Activated B cell treated with CpG ODN at 0.5 μM for 24 hours (primary cell): Measurements from ENCODE around the gene DNAI7. TPM values are rescaled to one million over a fixed set of nuclear protein-coding genes. Genes with fewer than 3 reads are reported as not detected.

ENCODE experiments used
- ATAC-seq: fragments of 200-7000 bp; cut with Tn5 transposase; one replicate; pipeline ENCODE4 v1.10.0; 2021; ENCODE audit warnings: low read depth, mild to moderate bottlenecking, moderate library complexity
- CTCF ChIA-PET: fragments of 350-600 bp; sonication (Branson Sonifier 250); formaldehyde crosslinking; loops from one replicate; lab custom pipeline; 2021; ENCODE audit warnings: antibody characterized with exemption; lab: Charles Lee
- POLR2A ChIA-PET: fragments of 350-600 bp; sonication (Branson Sonifier 250); formaldehyde crosslinking; loops from one replicate; lab custom pipeline; 2021; ENCODE audit warnings: antibody characterized with exemption; lab: Charles Lee
- DNase-seq: peaks from one replicate; pipeline ENCODE4 v3.0.0; 2022
- H3K27ac Mint-ChIP-seq: one replicate; pipeline ENCODE4 v1.8.0; 2020; ENCODE audit warnings: mixed read lengths
- H3K27me3 Mint-ChIP-seq: one replicate; pipeline ENCODE4 v1.8.0; 2021; ENCODE audit warnings: mixed read lengths
- H3K36me3 Mint-ChIP-seq: one replicate; pipeline ENCODE4 v1.8.0; 2021; ENCODE audit warnings: low read depth, mixed read lengths
- H3K4me1 Mint-ChIP-seq: one replicate; pipeline ENCODE4 v1.8.0; 2021; ENCODE audit warnings: mixed read lengths
- H3K4me3 Mint-ChIP-seq: one replicate; pipeline ENCODE4 v1.8.0; 2020; ENCODE audit warnings: mild to moderate bottlenecking, mixed read lengths
- H3K9me3 Mint-ChIP-seq: one replicate; pipeline ENCODE4 v1.8.0; 2020; ENCODE audit warnings: mixed read lengths
- CTCF ChIP-seq: fragments of 200-600 bp; IDR thresholded peaks from one replicate; pipeline ENCODE4 v1.8.0; 2022; ENCODE audit warnings: antibody characterized with exemption, mild to moderate bottlenecking
- intact Hi-C: fragments of 100-400 bp; cut with micrococcal nuclease; formaldehyde crosslinking; loops from one replicate; pipeline ENCODE4 v1.15.1; 2024
- total RNA-seq: library from RNA; stranded (reverse); gene quantifications from 2 replicates; pipeline ENCODE4 v1.2.3, GENCODE V29; 2022

The DNAI7 gene
- total RNA-seq, 1 donor from 2014 or later: 0.27 TPM

GRCh38 chr12:25207846-25208245 is 12.9 kb upstream of the DNAI7 start:
- H3K27me3 Mint-ChIP-seq: no peaks in the 10 kb centered on the region
- ChIA-PET CTCF (interaction anchor here (1.1 kb wide), 1 partner anchor 33 kb away, joined by 3 read pairs; no protein-coding TSS in a partner anchor), POLR2A (no interaction called here)
- TF ChIP-seq CTCF: no peak
- intact Hi-C loops: no loop called here
- no peaks in the 10 kb centered on the region for H3K4me1 Mint-ChIP-seq
- no peak overlapping the region for H3K27ac Mint-ChIP-seq
- ATAC-seq (no peak), DNase-seq (no peak)
- no peaks in the 10 kb centered on the region for H3K9me3 Mint-ChIP-seq
- H3K36me3 Mint-ChIP-seq: peaks cover 55% of the 10 kb centered on the region
- no peak overlapping the region for H3K4me3 Mint-ChIP-seq

- no peak for ATAC-seq
- intact Hi-C loops: no loop called here
- ChIA-PET POLR2A (no interaction called here), CTCF (interaction anchor here (1.1 kb wide), 1 partner anchor 34 kb away, joined by 3 read pairs; no protein-coding TSS in a partner anchor)
- no peak for DNase-seq
- Mint-ChIP-seq H3K4me3 (no peak overlapping the region), H3K4me1 (no peaks in the 10 kb centered on the region), H3K27me3 (no peaks in the 10 kb centered on the region), H3K36me3 (peaks cover 56% of the 10 kb centered on the region), H3K27ac (no peak overlapping the region), H3K9me3 (no peaks in the 10 kb centered on the region)
- TF ChIP-seq CTCF: no peak
These were observed 12.5 kb upstream of the DNAI7 start for GRCh38 chr12:25207411-25207810.

GRCh38 chr12:25202137-25202536 is 7.2 kb upstream of the DNAI7 start:
- ChIA-PET POLR2A (interaction anchor here (0.7 to 0.8 kb wide), 2 partner anchors 21 to 197 kb away, joined by 3 to 4 read pairs; no protein-coding TSS in a partner anchor), CTCF (no interaction called here)
- Mint-ChIP-seq H3K36me3 (peaks cover 47% of the 10 kb centered on the region), H3K27ac (no peak overlapping the region), H3K27me3 (no peaks in the 10 kb centered on the region), H3K4me1 (peaks cover 10% of the 10 kb centered on the region), H3K4me3 (no peak overlapping the region), H3K9me3 (no peaks in the 10 kb centered on the region)
- no peak for TF ChIP-seq CTCF
- ATAC-seq (no peak), DNase-seq (no peak)
- intact Hi-C loops: no loop called here

GRCh38 chr12:25200703-25201102 is 5.7 kb upstream of the DNAI7 start:
- peaks cover 36% of the 10 kb centered on the region for H3K36me3 Mint-ChIP-seq
- no peak for ATAC-seq
- TF ChIP-seq CTCF: no peak
- H3K27ac Mint-ChIP-seq: no peak overlapping the region
- H3K4me3 Mint-ChIP-seq: no peak overlapping the region
- DNase-seq: no peak
- CTCF ChIA-PET: no interaction called here
- no peaks in the 10 kb centered on the region for H3K9me3 Mint-ChIP-seq
- intact Hi-C loops: no loop called here
- H3K27me3 Mint-ChIP-seq: no peaks in the 10 kb centered on the region
- H3K4me1 Mint-ChIP-seq: peaks cover 20% of the 10 kb centered on the region
- POLR2A ChIA-PET: no interaction called here

GRCh38 chr12:25197608-25198007 is 2.6 kb upstream of the DNAI7 start:
- H3K4me1 Mint-ChIP-seq: peaks cover 34% of the 10 kb centered on the region
- no peak for DNase-seq
- H3K27ac Mint-ChIP-seq: no peak overlapping the region
- no peaks in the 10 kb centered on the region for H3K9me3 Mint-ChIP-seq
- CTCF ChIA-PET: interaction anchor here (0.7 to 1.3 kb wide), 2 partner anchors 43 to 190 kb away, joined by 3 to 4 read pairs; no protein-coding TSS in a partner anchor
- POLR2A ChIA-PET: interaction anchor here (0.6 kb wide), 1 partner anchor 245 kb away, joined by 4 read pairs; no protein-coding TSS in a partner anchor
- H3K36me3 Mint-ChIP-seq: peaks cover 21% of the 10 kb centered on the region
- intact Hi-C loops: no loop called here
- TF ChIP-seq CTCF: no peak
- no peaks in the 10 kb centered on the region for H3K27me3 Mint-ChIP-seq
- no peak for ATAC-seq
- H3K4me3 Mint-ChIP-seq: no peak overlapping the region
